Stimulated activated CD4-positive, alpha-beta T cell treated with anti-CD3 and anti-CD28 coated beads, Interleukin-1b, Interleukin-23, amount 100 ng/mL, for 4 hours (primary cell): ENCODE measurements around the gene GLRX2.

Experiments used
- DNase-seq, 2 donors: peaks; one replicate each; pipeline ENCODE4 v3.0.0-alpha.2; 2020; ENCODE audit warnings: low read depth in 2 of 2

Gene GLRX2

DNA sequence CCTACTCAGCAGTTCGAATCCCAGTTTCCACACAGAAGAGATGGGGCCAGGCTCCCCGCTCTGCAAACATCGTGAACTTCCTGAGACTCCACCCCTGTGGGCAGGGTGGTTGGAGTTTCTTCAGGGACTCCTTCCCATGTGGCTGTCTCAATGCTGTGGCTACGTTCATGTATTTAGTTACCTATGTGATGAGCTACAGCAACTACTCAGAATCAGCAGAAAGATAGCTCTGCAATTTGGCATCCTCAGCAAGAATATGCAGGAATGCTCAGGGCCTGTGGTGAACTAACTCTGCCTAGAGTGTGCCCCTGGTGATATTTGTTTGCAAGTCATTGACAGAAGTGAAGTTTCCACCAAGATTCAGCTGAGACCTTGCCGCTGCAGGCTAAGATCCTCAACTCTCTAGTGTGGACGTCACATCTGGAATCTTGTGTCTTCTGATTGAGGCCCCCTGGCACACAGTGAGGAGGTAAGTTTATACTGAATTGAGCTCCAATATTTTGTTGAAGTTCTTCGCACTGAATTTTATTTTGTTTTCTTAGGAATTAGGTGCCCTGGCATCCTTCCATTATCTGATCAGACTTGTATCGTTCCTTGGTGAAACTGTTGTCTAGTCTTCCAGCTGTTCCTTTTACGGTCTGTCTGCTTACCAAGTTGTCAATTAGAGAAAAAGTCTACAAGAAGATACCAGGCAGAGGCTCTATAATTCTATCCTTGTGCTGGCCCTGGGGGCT lies 8.2 kb upstream of the GLRX2 start:
- no peak for DNase-seq

DNA sequence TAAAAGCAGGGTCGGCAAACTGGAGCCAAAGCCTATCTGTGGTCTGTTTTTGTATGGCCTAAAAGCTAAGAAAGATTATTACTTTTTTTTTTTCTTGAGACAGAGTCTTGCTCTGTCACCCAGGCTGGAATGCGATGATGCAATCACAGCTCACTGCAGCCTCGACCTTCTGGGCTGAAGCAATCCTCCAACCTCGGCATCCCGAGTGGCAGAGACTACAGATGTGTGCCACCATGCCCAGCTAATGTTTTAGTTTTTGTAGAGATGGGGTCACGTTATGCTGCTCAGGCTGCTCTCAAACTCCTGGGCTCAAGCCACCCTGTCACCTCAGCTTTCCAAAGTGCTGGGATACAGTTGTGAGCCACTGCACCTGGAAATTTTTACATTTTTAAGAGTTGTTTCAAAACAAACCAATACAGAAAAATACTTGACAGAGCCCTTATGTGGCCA lies 6.5 kb upstream of the GLRX2 start:
- DNase-seq, result no peak

DNA sequence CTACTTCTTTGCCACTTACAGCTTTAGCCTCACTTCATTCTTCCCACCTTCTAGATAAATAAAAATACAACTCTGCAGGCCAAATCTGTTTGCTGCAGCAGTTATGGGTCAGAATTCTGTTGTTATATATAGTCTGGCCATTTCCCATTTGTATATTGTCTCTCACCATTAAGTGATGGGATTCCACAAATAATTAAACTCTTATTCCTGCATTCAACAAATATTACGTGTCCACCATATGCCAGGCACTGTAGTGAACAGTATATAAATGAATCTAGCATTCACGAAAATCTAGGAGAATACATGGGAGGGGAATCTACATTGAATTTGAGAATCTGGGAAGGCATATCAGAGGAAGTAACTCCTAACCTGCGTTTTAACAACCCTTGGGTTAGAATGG lies 5.7 kb upstream of the GLRX2 start:
- no peak for DNase-seq

DNA sequence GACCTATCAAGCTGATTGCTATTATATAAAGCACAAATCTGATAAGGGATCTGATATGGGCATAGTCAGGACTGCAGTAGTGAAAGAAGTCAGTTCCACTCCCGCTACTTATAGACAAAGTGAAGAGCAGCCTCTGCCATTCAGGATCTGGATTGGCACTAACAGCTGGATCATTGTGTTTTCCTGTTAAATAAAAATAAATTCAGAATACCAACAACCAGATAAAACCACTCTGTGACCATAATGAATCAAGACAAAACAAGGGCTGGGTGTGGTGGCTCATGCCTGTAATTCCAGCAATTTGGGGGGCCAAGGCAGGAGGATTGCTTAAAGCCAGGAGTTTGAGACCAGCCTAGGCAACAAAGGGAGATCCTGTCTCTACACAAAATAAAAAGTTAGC lies 5.0 kb upstream of the GLRX2 start:
- DNase-seq, result no peak

DNA sequence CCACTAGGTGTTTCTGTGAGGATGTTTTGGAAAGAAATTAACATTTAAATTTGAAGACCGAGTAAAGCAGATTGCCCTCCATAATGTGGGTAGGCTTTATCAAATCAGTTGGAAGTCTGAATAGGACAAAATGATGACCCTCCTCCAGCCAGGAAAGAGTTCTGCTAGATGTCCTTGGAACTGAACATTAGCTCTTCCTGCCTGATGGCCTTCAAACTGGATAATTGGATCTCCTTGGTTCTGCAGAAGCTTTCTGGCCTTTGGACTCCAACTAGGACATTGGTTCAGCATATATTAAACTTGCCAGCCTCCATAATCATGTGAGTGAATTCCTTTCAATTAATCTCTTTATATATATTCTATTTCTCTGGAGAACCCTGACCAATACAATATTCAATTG lies 4.4 kb upstream of the GLRX2 start:
- no peak for DNase-seq

DNA sequence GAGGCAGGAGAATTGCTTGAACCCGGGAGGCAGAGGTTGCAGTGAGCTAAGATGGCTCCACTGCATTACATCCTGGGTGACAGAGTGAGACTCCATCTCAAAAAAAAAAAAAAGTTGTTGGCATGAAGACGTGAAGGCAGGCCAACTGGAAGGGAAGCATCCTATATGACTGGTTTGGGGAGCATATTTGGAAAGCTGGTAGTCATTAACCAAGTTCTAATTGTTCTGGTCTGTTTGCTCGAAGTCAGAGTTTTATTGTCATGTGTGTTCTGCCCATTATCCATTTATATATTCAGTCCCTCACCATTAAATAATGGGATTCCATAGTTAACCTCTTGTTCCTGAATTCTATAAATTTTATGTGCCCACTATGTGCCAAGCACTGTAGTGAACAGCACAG lies 3.3 kb upstream of the GLRX2 start:
- DNase-seq, result no peak

DNA sequence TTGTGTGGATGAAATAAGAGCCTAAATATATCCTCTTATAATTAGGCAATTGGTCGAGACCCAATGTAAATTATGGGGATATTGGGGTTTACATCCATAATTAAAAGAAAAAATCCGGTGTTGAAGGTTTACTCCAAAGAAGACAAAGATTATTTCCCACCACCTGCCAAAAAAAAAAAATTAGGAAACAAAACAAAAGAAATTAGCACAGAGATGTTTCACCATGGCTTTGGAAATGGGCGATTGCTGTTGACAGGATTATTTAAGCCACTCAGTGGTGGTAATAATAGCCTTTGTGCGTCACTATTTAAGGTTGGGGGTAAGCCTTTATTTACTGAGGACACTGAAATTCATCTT lies 585 bp upstream of the GLRX2 start:
- DNase-seq, result no peak

DNA sequence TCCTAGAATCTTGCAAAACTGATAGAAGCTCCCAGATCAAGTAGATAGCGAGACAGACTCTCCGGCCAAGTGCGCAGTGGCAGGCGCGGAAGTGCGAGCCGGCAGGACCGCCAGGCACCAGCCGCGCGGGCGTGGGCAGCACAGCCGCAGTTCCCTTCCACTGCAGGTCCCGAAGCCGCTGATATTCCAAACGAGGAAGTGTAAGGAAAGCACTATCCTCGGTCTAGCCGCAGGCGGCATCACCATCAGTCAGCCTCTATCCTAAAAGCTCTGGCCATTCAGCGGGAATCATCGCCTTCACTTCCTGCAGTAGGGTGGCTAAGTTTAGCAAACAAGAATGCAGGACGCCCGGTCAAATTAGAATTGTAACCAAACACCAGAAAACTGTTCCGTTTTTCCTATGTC lies 710 bp downstream of the GLRX2 start:
- DNase-seq, result peak in 1 of 2 donors; percentile 14

DNA sequence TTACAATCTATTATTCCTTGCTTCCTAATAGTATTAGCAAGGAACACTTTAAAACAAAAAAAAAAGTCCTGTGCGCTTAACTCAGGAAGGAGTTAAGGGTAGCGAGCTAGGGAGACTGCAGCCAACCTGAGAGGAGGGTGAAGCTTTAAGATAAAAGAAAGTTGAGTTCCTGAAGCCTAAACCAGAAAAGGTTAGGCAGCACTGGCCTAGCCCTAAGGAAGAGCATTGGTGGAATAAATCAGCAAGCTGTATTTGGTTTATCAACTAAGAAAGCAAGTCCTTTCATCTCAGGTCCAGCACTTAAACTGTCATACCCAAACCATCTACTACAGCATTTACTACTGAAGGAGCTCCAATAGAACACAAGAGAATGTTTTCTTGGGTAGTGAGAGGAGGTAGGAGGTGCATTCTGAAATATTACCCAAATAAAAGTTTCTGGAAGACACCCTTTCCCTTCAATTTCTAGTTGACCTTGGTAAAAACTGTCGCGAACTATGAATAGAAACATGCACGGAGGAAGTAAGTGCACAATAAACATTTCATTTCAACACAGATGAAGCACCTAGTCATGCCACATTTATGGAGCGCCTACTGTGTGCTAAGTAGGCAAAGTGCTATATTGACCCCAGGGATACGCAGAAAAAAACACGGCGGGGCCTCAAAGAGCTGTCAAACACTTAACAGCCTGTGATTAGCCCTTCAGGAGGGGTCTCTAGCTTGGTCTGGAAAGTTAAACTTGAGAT lies 1.3 kb downstream of the GLRX2 start:
- no peak for DNase-seq

DNA sequence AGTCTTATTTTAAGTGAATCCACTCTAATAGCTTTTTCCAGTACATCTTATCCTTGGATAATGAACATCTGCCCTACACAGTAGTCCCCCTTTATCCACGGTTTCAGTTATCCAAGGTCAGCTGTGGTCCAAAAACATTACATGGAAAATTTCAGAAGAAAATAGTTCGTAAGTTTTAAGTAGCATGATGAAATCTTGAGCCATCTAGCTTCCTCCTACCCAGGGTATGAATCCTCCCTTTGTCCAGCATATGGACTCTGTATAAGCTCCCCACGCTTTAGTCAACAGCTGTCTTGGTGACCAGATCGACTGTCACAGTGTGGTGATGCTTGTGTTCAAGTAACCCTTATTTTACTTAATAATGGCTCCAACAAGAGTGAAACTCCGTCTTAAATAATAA lies 2.6 kb downstream of the GLRX2 start:
- no peak for DNase-seq

DNA sequence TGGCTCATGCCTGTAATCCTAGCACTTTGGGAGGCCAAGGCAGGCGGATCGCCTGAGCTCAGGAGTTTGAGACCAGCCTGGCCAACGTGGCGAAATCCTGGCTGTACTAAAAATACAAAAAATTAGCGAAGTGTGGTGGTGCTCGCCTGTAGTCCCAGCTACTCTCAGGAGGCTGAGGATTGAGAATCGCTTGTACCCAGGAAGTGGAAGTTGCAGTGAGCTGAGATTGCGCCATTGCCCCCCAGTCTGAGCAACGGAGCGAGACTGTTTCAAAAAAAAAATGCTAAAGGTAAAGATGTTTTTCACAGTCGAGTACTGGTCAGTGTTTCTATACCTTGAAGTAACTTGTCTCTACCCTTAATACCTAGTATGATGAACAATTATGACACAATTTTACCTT lies 11.1 kb downstream of the GLRX2 start:
- no peak for DNase-seq

DNA sequence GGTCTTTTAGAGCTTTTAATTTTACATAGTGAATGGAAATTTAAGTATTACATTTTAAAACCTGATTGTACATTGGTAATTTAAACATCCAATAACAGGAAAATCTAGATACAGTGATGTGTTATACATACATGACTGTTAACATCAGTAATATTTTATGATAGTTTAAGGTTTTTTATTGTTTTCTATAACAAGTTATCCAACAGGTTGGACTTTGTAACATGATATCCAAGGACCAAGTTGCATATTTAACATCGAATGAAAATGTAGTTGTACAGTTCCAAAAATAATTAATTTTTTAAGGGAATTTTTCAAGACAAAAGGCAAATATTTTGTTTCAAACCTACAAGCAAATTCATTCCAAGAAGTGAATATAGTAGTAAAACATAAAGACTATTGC lies 14.3 kb downstream of the GLRX2 start:
- no peak for DNase-seq

DNA sequence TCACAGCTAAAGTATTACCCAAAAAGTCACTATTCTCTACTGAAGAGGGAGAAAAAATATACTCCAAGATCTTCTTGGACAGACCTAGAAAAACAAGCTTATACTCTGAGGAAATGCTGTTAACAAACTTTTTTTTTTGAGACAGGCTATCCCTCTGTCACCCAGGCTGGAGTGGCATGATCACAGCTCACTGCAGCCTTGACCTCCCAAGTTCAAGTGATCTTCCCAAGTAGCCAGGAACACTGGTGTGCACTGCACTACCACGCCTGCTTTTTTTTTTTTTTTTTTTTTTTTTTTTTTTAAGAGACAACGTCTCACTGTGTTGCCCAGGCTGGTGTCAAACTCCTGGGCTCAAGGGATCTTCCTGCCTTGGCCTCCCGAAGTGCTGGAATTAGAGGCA lies 17.3 kb downstream of the GLRX2 start:
- DNase-seq, result no peak

DNA sequence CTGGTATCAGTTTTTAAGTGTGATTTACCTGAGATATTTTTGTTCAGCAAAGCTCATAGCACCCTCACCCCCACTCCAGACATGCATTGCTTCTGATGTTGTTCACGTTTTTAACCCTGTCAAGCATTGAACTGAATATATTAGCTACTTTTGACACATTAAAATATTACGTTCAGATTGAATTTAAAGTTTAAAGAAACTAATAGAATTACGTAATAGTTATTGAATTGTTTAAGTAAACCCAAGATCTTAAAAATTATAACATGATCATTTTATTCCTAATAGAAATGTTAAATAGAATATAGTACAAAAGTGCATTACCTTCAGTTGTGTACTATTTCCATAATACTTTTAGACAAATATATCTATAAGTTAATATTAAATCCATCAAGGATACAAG lies 18.9 kb downstream of the GLRX2 start:
- no peak for DNase-seq

DNA sequence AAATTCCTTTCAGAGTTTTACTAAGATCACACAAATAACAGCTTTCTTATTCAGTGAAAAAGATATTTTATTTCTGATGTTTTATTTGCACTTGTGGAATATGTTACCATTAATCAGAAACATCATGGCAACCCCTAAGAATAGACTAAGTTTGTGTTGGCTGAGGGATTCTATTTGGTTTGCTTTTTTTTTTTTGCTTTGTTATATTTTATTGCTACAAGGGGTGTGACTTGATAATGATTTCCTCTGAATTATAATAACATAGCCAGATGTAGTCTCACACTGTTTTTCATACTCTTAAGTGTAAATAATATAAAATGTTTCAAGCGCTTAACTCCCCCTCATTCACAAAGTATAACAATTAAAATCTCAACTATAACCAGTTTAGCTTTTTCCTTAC lies 20.0 kb downstream of the GLRX2 start:
- no peak for DNase-seq

DNA sequence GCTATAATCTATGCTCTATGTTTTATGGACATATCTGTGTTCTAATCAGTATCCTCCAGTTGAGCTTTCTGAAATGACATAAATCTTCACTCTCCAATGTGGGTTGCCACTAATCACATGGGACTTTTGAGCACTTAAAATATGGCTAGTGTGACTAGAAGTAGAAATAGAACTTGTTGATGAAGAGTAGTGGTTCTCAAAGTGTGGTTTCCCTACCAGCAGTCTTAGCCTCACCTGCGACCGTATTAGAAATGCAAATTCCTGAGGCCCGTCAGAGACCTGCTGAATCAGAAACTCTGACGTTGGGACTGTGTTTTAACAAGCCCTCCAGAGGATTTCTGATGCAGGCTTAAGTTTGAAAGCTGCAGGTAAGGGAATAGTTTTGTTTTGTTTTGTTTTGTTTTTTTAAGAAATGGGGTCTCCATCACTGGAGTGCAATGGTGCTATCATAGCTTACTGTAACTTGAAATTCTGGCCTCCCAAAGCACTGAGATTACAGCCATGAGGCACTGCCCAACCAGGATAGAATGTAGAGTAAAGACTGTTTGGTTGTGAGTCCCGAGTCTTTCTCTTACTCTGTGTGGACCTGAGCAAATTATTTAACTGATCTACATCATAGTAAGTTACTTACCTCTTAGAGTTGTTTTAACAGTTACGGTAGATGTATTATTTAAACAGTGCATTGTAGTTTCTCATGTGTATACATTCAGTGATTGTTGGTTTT lies 21.7 kb downstream of the GLRX2 start:
- no peak for DNase-seq

DNA sequence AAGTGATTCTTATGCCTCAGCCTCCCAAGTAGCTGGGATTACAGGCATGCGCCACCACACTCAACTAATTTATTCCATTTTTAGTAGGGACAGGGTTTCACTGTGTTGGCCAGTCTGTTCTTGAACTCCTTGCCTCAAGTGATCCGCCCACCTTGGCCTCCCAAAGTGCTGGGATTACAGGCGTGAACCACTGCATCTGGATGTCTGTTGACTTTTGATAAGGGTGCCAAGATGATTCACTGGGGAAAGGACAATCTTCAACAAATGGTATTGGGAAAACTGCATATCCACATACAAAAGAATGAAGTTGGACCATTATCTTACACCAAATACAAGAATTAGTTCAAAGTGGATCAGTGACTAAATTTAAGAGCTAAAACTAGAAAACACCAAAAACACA lies 26.0 kb downstream of the GLRX2 start:
- DNase-seq, result no peak

DNA sequence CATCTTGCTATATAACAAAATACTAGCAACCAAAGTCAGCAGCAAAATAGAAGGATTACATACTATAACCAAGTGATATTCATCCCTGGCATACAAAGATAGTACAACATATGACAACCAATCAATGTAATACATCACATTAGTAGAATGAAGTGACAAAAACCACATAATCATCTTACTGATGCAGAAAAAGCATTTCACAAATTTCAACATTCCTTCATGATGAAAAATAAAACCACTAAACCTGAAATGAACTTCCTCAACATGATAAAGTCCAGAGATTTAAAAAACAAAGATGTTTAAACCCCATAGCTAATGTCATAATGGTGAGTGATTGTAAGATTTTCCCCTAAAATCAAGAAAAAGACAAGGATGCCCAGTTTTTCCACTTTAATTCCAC lies 27.2 kb downstream of the GLRX2 start:
- DNase-seq, result no peak

DNA sequence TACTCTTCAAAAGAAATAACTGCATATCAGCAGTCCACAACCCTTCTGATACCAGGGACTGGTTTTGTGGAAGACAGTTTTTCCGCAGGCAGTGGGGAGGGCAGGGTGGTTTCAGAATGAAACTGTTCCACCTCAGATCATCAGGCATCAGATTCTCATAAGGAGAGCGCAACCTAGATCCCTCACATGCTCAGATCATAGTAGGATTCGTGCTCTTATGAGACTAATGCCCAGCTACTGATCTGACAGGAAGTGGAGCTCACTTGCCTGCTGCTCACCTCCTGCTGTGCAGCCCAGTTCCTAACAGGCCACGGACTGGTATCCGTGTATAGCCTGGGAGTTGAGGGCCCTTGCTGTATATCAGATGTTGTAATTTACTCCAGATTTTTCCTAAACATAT lies 34.3 kb downstream of the GLRX2 start:
- no peak for DNase-seq

DNA sequence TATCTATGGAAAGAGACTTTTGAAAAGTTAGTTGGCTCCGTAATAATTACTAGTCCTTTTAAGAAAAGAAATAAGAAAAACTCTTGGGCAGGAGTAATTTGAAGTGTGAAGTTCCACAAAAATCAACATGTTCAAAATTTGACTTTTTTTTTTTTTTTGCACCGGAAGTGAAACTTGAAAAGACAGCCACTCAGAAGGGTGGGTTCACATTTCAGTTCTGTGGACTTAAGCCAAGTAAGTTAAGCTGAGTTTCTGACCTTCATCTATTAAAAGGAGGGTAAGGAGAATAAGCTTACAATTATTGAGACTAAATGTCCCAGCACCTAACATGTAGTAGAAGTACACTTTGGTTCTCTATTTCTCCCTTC lies 34.8 kb downstream of the GLRX2 start:
- DNase-seq, result no peak

DNA sequence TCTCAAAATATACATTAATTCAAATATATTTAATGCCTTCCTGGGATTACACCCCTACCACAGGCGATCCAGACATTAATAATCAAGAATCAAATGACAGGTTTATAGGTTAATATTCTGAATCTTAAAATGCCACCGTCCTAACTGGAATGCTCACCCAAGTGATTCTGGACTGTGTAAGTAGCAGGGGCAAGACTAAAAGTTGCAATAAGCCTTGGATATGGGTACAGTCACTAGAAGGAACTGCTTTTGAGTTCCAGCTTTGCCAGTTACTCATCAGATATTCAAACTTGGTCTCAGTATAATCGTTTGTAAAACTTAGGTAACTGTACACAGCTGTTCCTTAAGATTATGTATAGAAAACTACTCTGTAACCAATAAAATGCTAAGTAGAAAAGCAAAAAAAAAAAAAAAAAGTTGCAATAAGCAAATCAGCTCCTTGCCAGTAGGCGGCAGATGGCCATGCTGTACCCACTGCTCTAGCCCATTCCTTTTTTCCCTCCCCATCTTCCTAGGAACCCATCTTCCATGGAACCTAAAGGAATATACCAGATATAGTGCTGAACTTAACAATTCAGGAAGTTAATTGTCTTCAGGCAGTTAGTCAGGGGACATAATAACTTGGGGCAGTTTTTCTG lies 35.3 kb downstream of the GLRX2 start:
- no peak for DNase-seq

DNA sequence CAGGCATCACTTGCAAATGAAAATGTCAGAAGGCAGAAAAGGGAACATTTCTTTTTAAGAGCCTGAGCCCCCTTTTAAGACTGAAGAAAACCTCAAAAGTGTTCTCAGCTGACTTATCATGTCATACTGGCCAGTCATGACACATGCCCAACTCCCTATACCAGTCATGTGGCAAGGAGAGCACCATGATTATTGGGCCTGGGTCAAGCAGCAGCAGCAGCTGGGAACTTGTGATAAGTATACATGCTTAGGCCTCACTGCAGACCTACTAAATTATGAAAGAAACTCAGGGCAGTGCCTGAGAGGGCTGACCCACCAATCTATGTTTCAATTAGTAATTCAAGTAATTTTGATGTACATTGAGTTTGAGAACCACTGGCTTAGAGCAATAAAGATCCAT lies 37.2 kb downstream of the GLRX2 start:
- DNase-seq, result no peak

DNA sequence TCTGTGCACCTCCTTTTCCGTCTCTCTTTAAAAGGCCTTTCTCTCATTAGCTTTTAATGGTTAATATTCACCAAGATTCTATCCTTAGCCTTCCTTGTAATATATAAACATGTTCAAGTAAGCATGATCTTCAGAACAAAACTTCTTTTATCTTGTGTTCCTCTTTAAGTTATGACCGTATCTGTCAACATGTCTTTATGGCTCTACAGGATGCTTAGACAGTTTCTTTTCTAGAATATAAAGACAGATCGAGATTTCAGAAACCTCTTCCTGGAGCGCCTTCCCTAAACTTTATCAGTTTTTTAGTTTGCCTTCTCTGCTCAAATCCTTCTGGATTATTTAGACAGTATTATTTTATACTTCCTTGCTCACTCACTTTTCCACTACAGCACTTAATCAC lies 38.6 kb downstream of the GLRX2 start:
- no peak for DNase-seq
